CD14-positive monocyte (primary cell): ENCODE data around the gene EPOP. TPM values are rescaled to one million over a fixed set of nuclear protein-coding genes. Genes with fewer than 3 reads are reported as not detected.

Source experiments
- DNase-seq, 3 donors: peaks; one replicate each; pipeline ENCODE4 v3.0.0-alpha.2; 2011 to 2022
- H2AFZ ChIP-seq: 2 replicates; pipeline ENCODE4 v1.6.0; 2012; ENCODE audit warnings: mild to moderate bottlenecking, low read depth, low read length, inconsistent platforms; ENCODE audit not compliant: insufficient read depth, poor library complexity, severe bottlenecking
- H3K27ac ChIP-seq, 2 donors: 1 replicate in 1 of 2; 2 replicates in 1 of 2; pipeline ENCODE4 v1.5.1; 2012 to 2013; ENCODE audit warnings: low read length in 2 of 2, control low read depth in 1 of 2, inconsistent platforms in 1 of 2, low read depth in 1 of 2, mild to moderate bottlenecking in 1 of 2
- H3K27me3 ChIP-seq, 2 donors: one replicate each; pipeline versions ENCODE4 v1.6.0 to v1.6.1; 2011 to 2013; ENCODE audit warnings: low read length in 2 of 2; ENCODE audit not compliant: control insufficient read depth in 2 of 2, insufficient read depth in 2 of 2
- H3K36me3 ChIP-seq, 2 donors: replicated peaks in 1 of 2; 1 replicate in 1 of 2; 2 replicates in 1 of 2; pipeline versions ENCODE4 v1.5.1 to v1.6.1; 2012 to 2013; ENCODE audit warnings: low read length in 2 of 2, control low read depth in 1 of 2, inconsistent platforms in 1 of 2, mild to moderate bottlenecking in 1 of 2; ENCODE audit not compliant: insufficient read depth in 2 of 2, control insufficient read depth in 1 of 2
- H3K4me1 ChIP-seq, 2 donors: 1 replicate in 1 of 2; 2 replicates in 1 of 2; pipeline versions ENCODE4 v1.5.1 to v1.6.1; 2012 to 2013; ENCODE audit warnings: low read length in 2 of 2, control low read depth in 1 of 2, inconsistent platforms in 1 of 2, mild to moderate bottlenecking in 1 of 2, moderate library complexity in 1 of 2; ENCODE audit not compliant: insufficient read depth in 2 of 2, control insufficient read depth in 1 of 2
- H3K4me2 ChIP-seq: replicated peaks from 2 replicates; pipeline ENCODE3; 2012; ENCODE audit warnings: low read length, moderate library complexity, mild to moderate bottlenecking; ENCODE audit not compliant: poor library complexity, severe bottlenecking; ENCODE audit errors: extremely low read depth
- H3K4me3 ChIP-seq, 3 experiments: fragments of 200-600 bp in 1 of 3; sonication (generic) in 1 of 3; replicated peaks in 1 of 3; 1 replicate in 2 of 3; 2 replicates in 1 of 3; pipeline ENCODE4 v1.5.1; 2011 to 2013; ENCODE audit warnings: low read length in 3 of 3, mild to moderate bottlenecking in 3 of 3, control low read depth in 2 of 3, low read depth in 2 of 3, inconsistent platforms in 1 of 3, moderate library complexity in 1 of 3
- H3K79me2 ChIP-seq: 2 replicates; pipeline ENCODE4 v1.6.0; 2012; ENCODE audit warnings: mild to moderate bottlenecking, control low read depth, inconsistent platforms, low read length, moderate library complexity; ENCODE audit not compliant: insufficient read depth
- H3K9ac ChIP-seq: 2 replicates; pipeline ENCODE4 v1.6.0; 2017; ENCODE audit warnings: low read length, mild to moderate bottlenecking; ENCODE audit not compliant: insufficient read depth, poor library complexity, severe bottlenecking
- H3K9me3 ChIP-seq, 2 donors: replicated peaks in 1 of 2; 1 replicate in 1 of 2; 2 replicates in 1 of 2; pipeline versions ENCODE4 v1.5.1 to v1.6.1; 2012 to 2013; ENCODE audit warnings: low read length in 2 of 2, control low read depth in 1 of 2; ENCODE audit not compliant: control insufficient read depth in 1 of 2, insufficient read depth in 1 of 2
- H4K20me1 ChIP-seq: 2 replicates; pipeline ENCODE4 v1.6.0; 2012; ENCODE audit warnings: mild to moderate bottlenecking, low read length, control low read depth, moderate library complexity; ENCODE audit not compliant: insufficient read depth
- H3K27ac Mint-ChIP-seq, 7 donors: one replicate each; pipeline ENCODE4 v1.8.0; 2020; ENCODE audit warnings: mild to moderate bottlenecking in 7 of 7, mixed read lengths in 7 of 7, moderate library complexity in 6 of 7, inconsistent platforms in 2 of 7
- H3K27me3 Mint-ChIP-seq, 3 donors: one replicate each; pipeline ENCODE4 v1.8.0; 2021 to 2022; ENCODE audit warnings: low read depth in 3 of 3, mild to moderate bottlenecking in 3 of 3, mixed read lengths in 3 of 3, moderate library complexity in 3 of 3, inconsistent platforms in 1 of 3
- H3K36me3 Mint-ChIP-seq, 2 donors: one replicate each; pipeline ENCODE4 v1.8.0; 2020; ENCODE audit warnings: mixed read lengths in 2 of 2, inconsistent platforms in 1 of 2, mild to moderate bottlenecking in 1 of 2
- H3K4me1 Mint-ChIP-seq: one replicate; pipeline ENCODE4 v1.8.0; 2020; ENCODE audit warnings: mild to moderate bottlenecking, mixed read lengths
- H3K4me3 Mint-ChIP-seq, 2 donors: one replicate each; pipeline ENCODE4 v1.8.0; 2020; ENCODE audit warnings: mild to moderate bottlenecking in 2 of 2, mixed read lengths in 2 of 2, moderate library complexity in 1 of 2
- H3K9me3 Mint-ChIP-seq, 7 donors: one replicate each; pipeline ENCODE4 v1.8.0; 2020 to 2022; ENCODE audit warnings: mixed read lengths in 7 of 7, mild to moderate bottlenecking in 6 of 7, moderate library complexity in 6 of 7, inconsistent platforms in 2 of 7
- WGBS: methylation state at CpG from one replicate; pipeline ENCODE4 v1.1.5; 2013; ENCODE audit warnings: missing lambda C conversion rate; ENCODE audit not compliant: insufficient coverage; 5-methylcytosine and 5-hydroxymethylcytosine counted together
- intact Hi-C, 2 donors: fragments of 100-400 bp; cut with micrococcal nuclease; formaldehyde crosslinking; loops; one replicate each; pipeline versions ENCODE4 v1.15.0 to v1.15.1; 2023
- polyA plus RNA-seq, 3 donors: library from polyadenylated mRNA; depleted of rRNA in 1 of 3; unstranded in 2 of 3; stranded (reverse) in 1 of 3; fragments of 300-500 nt in 2 of 3; fragments of >200 nt in 1 of 3; fragmentation: Illumina TruSeq in 2 of 3; gene quantifications; 1 replicate in 2 of 3; 2 replicates in 1 of 3; pipeline ENCODE4 v1.2.3, GENCODE V29; 2012 to 2021
- TF ChIP-seq, protein P1 (sequence below): fragments of 200-600 bp; IDR thresholded peaks from one replicate; pipeline ENCODE4 v1.8.0; 2022; ENCODE audit warnings: antibody characterized with exemption, mild to moderate bottlenecking

The EPOP gene
- polyA plus RNA-seq, 3 donors: 0.63 TPM; not detected in 2

DNA sequence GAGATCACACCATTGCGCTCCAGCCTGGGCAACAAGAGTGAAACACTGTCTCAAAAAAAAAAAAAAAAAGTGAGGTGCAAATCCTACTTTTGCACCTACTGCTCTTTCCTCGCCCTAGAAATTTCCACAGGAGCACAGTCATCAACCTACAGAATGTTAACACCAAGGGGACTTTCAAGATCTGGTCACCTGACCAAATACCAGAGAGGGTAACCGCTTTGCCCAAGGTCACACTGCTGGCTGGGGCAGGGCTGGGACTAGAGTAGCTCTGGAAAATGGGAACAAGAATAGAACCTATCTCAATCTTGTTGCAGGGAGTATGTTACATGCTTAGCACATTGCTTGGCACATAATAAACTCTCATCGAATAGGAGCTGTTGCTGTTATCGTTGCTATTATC is 24.0 kb upstream of the EPOP start:
- peak overlapping the region in 2 of 7 donors; percentile 70 to 78 for H3K27ac Mint-ChIP-seq
- peaks cover 11 to 23% (median 16%) of the 10 kb centered on the region in 3 donors for H3K27me3 Mint-ChIP-seq
- Histone ChIP-seq H4K20me1 (no peaks in the 10 kb centered on the region), H3K27me3 (no peaks in the 10 kb centered on the region), H3K4me2 (no peak overlapping the region), H3K9me3 (no peaks in the 10 kb centered on the region), H3K4me1 (peaks cover 46 to 47% of the 10 kb centered on the region in 2 donors), H3K9ac (no peak overlapping the region), H3K4me3 (no peak overlapping the region), H3K36me3 (no peaks in the 10 kb centered on the region), H3K27ac (no peak overlapping the region), H3K79me2 (no peaks in the 10 kb centered on the region), H2AFZ (no peak overlapping the region)
- intact Hi-C loops: no loop called here
- peaks cover 0 to 2% (median 0%) of the 10 kb centered on the region in 7 donors for H3K9me3 Mint-ChIP-seq
- DNase-seq: peak in 1 of 3 donors; percentile 51
- H3K4me3 Mint-ChIP-seq: peak overlapping the region in 1 of 2 donors; percentile 60
- WGBS: 100% methylated on average over 3 of the region's 5 CpGs
- H3K4me1 Mint-ChIP-seq: peaks cover 52% of the 10 kb centered on the region
- H3K36me3 Mint-ChIP-seq: peaks cover 0 to 1% of the 10 kb centered on the region in 2 donors
- TF ChIP-seq, protein P1, sequence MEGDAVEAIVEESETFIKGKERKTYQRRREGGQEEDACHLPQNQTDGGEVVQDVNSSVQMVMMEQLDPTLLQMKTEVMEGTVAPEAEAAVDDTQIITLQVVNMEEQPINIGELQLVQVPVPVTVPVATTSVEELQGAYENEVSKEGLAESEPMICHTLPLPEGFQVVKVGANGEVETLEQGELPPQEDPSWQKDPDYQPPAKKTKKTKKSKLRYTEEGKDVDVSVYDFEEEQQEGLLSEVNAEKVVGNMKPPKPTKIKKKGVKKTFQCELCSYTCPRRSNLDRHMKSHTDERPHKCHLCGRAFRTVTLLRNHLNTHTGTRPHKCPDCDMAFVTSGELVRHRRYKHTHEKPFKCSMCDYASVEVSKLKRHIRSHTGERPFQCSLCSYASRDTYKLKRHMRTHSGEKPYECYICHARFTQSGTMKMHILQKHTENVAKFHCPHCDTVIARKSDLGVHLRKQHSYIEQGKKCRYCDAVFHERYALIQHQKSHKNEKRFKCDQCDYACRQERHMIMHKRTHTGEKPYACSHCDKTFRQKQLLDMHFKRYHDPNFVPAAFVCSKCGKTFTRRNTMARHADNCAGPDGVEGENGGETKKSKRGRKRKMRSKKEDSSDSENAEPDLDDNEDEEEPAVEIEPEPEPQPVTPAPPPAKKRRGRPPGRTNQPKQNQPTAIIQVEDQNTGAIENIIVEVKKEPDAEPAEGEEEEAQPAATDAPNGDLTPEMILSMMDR: no peak

DNA sequence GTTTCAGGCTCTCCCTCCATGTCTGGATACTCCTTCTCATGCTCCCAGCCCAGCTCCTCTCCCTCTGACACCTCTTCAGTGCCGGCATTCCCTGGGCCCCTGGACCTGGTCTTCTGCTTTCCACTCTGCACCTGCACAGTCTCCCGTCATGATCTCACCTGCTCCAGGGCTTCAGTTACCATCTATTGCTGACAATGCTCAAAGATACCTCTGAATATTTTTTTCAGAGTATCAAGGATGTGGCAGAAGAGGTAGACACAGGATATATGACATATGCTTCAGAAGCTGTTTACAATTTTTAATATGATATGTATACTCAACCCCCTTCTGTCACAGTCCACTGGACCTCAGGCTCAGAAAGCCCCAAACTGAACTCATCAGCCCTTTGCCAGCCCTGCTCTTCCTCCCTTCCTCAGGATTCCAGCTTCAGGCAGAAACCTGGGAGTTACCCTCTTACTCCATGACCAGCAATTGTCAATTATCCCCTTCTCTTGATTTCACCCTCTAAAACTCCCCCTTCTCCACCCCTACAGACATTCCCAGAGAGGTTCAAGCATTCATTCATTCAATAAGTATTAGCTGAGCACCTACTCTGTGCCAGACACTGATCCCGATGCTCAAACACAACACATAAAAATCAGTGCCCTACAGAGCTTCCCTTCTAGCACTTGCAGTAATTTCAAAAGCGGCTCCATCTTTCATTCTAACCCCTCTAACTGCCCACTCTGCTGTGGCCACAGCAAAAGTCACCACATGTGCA is 22.5 kb upstream of the EPOP start:
- peaks cover 30 to 33% of the 10 kb centered on the region in 2 donors for H3K4me1 ChIP-seq
- no peak overlapping the region for H3K4me2 ChIP-seq
- no peak overlapping the region for H3K4me3 Mint-ChIP-seq
- H3K79me2 ChIP-seq: no peaks in the 10 kb centered on the region
- intact Hi-C loops: no loop called here
- no peak overlapping the region for H3K27ac ChIP-seq
- no peak overlapping the region for H2AFZ ChIP-seq
- H3K36me3 ChIP-seq: no peaks in the 10 kb centered on the region
- H4K20me1 ChIP-seq: no peaks in the 10 kb centered on the region
- no peaks in the 10 kb centered on the region for H3K9me3 ChIP-seq
- DNase-seq: no peak
- peaks cover 6 to 26% (median 9%) of the 10 kb centered on the region in 3 donors for H3K27me3 Mint-ChIP-seq
- peaks cover 0 to 2% (median 0%) of the 10 kb centered on the region in 7 donors for H3K9me3 Mint-ChIP-seq
- H3K4me3 ChIP-seq: no peak overlapping the region
- TF ChIP-seq, protein P1: no peak
- H3K27ac Mint-ChIP-seq: peak overlapping the region in 2 of 7 donors; percentile 7 to 21
- H3K27me3 ChIP-seq: no peaks in the 10 kb centered on the region
- WGBS: 92% methylated on average over 3 of the region's 4 CpGs
- H3K4me1 Mint-ChIP-seq: peaks cover 42% of the 10 kb centered on the region
- H3K36me3 Mint-ChIP-seq: peaks cover 0 to 1% of the 10 kb centered on the region in 2 donors
- no peak overlapping the region for H3K9ac ChIP-seq
